OCI-LY1 (cell line): ENCODE measurements around the gene ZFAND5.

Experiments used
- CTCF ChIP-seq: fragments of 200-600 bp; sonication (generic), shearing (Covaris generic); IDR thresholded peaks from 2 replicates; pipeline ENCODE4 v1.5.1; 2017; ENCODE audit warnings: mild to moderate bottlenecking, antibody characterized with exemption, low read length, moderate library complexity, mixed read lengths
- EZH2 ChIP-seq: fragments of 200-600 bp; sonication (generic), shearing (Covaris generic); IDR thresholded peaks from 2 replicates; pipeline ENCODE4 v1.8.0; 2017; ENCODE audit warnings: borderline replicate concordance, mixed run types, mild to moderate bottlenecking, antibody characterized with exemption, low read length, moderate library complexity, mixed read lengths

- no peak for TF ChIP-seq EZH2
- TF ChIP-seq CTCF: no peak
Measured at GRCh38 chr9:72394066-72394465, 29.1 kb upstream of the ZFAND5 start.
